Urothelium cell line (cell line): ENCODE results near the gene NCOA7.

Experiments
- DNase-seq: peaks from one replicate; pipeline ENCODE4 v3.0.0; 2011; ENCODE audit warnings: low spot score, mixed read lengths
- FAIRE-seq: peaks from 2 replicates; lab custom pipeline; 2011; peaks lifted over from hg19 to GRCh38; lab: Jason Lieb, UNC

The NCOA7 gene, protein sequence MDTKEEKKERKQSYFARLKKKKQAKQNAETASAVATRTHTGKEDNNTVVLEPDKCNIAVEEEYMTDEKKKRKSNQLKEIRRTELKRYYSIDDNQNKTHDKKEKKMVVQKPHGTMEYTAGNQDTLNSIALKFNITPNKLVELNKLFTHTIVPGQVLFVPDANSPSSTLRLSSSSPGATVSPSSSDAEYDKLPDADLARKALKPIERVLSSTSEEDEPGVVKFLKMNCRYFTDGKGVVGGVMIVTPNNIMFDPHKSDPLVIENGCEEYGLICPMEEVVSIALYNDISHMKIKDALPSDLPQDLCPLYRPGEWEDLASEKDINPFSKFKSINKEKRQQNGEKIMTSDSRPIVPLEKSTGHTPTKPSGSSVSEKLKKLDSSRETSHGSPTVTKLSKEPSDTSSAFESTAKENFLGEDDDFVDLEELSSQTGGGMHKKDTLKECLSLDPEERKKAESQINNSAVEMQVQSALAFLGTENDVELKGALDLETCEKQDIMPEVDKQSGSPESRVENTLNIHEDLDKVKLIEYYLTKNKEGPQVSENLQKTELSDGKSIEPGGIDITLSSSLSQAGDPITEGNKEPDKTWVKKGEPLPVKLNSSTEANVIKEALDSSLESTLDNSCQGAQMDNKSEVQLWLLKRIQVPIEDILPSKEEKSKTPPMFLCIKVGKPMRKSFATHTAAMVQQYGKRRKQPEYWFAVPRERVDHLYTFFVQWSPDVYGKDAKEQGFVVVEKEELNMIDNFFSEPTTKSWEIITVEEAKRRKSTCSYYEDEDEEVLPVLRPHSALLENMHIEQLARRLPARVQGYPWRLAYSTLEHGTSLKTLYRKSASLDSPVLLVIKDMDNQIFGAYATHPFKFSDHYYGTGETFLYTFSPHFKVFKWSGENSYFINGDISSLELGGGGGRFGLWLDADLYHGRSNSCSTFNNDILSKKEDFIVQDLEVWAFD

DNA sequence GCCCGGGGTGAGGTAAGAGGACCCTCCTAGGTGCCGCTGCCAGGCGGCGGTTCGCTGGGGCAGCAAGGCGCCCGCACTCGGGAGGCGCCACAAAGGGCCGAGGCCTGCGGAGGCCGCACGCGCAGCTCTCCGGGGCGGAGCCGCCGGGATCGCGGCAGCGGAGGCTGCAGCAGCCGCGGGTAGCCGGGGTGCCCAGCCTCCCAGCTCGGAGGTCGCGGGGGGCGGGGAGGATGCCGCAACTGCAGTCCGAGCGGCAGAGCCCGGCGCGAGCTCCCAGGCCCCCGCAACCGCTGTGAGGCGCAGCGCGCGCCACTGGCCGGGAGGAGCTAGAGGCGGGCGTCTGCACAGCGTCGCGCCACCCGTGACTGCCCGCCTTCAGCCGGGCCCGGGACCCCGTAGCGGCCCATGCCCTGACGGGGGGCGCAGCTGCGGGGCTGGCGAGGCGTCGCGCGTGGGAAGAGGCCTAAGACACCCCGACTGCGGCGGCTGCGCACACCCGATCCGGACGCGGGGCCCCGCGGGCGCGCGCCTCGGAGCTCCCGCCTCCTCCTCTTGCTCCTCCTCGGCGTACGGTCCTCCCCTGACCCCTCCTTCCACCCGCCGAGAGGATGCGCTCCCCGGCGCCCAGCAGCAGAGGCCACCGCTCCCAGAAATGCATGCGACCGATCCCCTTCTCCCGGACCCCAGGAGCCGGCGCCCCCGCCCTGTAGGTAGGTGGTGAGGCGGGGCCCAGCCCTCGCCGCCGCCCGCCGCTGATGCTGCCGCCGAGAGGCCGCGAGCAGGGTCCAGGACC is at the start of gene NCOA7:
Gene NCOA7 (plus strand): TSS at position 603 of the 793 bp plus-strand sequence. CDS start 24,395 bp downstream, outside the sequence.
- DNase-seq = peak; percentile 80
- no peak for FAIRE-seq

DNA sequence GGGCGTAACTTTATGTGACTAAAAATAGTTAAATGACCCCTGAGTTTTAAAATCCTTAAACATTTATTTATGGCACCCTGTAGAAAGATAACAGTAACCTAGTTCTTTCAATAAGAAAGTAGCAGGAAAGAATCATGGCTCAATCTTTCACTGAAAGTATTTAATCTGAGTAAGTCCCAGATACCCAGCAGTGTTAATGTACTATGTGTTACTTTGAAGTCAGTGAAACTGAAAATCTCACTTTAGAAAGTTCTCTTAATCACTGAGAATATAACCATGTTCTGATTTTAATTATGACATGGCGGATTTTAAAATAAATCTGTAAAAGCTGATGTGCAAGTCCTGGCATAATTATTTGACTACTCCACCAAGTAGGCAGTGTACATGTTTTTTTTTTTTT is 49.4 kb upstream of the NCOA7 start:
- DNase-seq = no peak
- FAIRE-seq = no peak

DNA sequence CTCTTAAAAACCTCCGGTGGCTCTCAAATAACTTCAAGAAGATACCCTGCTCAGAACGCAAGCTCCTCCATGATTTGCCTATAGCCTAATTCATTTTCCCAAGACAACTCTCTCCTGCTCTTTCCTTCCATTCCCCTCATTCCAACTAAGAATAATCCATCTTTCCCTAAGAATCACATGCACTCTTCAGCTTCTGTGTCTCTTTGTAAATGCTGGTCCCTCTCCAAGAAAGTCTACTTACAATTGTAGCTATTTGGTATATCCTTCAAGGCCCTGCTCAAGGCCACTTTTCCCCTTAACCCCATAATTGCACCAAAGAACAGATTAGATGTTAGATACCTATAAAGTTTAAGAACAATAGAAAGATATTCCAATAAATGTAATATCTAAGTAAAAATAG is 48.7 kb upstream of the NCOA7 start:
- no peak for FAIRE-seq
- DNase-seq = no peak

DNA sequence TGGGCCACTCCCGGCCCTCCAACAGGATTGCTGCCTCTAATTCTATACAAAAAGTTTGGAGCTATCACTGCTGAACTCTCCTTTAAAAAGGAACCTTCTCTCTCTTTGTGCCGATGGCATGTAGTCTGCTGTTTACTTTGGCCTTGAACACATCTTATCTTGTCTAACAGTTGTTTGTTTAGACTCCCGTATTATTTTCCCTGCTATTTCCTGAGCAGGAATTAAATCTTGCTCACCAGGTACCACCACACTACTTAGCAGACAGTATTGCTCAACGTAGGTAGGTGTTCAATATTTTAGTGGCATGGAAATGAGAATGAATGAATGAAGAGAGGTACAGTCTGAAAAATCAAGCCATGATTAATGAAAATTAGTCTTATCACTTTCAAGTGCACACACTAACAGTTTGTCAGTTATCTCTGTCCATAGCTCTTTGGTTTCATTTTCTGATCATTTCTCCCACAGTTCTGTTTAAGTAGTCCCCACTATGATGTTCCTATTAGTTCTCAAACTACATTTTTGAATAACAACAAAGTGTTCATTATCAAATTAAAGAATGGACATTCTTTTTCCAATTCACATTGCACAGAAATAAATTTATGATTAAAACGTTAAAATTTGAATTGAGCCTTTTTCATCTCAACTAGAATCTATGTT is 48.2 kb upstream of the NCOA7 start:
- no peak for FAIRE-seq
- DNase-seq = no peak

DNA sequence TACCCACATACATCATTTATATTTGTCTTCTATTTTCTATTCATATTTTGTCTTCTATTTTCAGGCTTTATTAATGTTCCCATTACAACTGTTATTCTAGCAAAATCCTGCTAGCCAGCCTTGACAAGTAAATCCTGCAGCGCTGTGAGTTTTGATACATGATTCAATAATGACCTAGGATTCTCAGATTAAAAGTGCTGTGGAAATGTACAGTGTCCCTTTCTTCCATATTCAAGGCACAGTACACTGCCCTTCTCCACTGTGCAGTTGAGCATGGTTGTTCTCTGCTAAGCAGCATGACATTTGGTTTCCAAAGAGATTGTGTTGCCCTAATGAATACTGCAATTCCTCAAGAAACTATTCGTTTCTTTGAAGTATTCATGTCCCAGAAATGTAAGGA is 47.2 kb upstream of the NCOA7 start:
- no peak for DNase-seq
- no peak for FAIRE-seq

DNA sequence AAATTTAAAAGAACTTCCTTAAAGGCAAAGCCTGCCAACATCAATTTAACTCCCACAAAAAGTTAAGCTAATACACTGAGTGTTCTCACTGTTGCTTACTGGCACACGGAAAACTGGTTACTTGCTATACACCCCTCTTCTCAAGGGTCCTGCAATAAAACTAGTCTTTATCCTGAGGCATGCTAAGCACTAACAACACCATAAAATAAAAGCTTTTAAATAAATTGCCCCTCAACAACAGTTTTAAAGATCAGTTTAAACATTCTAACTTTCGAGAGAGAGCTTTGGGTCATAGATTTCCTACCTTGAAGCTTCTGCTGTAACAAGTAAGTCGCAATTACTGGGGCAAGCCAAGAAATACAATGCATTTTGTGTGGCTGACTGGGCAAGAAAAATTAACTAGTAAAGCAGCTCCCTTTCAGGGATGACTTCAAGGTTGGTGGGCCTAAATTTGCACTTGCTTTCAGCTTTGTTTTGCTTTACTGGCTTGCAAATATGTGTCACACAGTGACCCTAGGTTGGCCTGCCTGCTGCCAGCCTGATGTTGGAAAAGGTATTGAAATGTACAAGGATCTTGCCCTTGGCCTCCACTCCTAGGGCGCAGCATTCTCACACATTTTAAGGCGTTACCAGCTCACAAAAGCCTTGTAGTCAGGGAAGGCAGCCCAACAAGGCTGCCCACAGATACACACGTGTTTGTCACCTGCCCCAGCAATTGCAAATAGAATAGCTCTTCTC is 45.3 kb upstream of the NCOA7 start:
- DNase-seq (no peak), FAIRE-seq (no peak)

DNA sequence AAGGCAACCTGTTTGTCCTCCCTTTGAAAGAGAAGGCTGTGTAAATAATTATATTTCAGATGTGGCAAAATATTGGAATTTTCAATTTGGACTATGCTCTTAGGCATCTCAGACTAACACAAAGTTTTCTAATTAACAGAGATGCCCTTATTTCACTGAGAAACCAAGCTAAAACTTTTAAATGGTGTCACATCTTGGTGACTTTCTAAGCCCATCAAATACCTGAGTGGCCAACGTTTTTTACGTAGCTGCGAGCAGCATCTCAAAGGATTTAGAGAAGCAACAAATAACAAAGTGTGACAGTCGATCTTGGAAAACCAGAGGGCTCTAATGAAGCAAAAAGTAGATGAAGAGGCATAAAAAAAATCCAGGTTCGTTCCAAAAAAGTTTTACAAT is 44.7 kb upstream of the NCOA7 start:
- FAIRE-seq (no peak), DNase-seq (no peak)

DNA sequence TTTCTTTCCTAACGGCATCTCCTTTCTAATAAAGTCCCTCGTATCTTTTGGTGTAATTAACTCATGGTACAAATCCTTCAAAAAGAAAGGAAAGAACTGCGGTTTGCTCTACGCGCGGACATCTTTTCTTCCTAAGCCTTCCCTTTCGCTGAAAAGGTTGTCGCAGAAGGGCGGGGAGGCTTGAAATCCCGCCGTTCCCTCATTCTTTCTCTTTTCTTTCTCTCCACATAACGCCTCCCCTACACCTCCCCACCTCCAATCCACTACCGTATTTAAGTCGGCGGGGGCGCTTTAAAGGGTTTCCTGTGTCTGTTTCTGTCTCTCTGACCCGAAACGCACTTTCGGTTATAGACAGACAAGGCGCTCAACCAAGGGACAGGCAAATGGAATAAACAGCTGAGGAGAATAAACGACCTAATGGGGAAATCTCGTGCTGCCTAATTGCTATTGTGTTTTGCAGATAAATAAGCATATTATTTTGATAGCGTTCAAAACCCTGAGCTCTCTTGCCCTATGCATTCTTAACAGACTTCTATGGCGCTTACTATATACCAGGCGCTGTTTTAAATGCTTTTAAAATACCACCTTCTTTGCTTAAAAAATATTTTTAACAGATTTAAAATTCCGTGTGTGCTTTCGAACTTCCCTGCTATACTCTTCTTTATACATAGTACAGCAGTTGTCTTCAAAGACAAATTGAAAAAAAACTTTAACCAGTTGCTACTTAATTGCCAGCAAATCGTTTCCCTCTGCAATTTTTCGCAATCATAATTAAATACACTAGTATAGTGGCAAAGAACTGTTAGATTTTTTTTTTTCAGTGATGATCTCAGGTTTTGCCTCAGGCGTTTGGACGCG is 43.8 kb upstream of the NCOA7 start:
- DNase-seq (no peak), FAIRE-seq (no peak)

DNA sequence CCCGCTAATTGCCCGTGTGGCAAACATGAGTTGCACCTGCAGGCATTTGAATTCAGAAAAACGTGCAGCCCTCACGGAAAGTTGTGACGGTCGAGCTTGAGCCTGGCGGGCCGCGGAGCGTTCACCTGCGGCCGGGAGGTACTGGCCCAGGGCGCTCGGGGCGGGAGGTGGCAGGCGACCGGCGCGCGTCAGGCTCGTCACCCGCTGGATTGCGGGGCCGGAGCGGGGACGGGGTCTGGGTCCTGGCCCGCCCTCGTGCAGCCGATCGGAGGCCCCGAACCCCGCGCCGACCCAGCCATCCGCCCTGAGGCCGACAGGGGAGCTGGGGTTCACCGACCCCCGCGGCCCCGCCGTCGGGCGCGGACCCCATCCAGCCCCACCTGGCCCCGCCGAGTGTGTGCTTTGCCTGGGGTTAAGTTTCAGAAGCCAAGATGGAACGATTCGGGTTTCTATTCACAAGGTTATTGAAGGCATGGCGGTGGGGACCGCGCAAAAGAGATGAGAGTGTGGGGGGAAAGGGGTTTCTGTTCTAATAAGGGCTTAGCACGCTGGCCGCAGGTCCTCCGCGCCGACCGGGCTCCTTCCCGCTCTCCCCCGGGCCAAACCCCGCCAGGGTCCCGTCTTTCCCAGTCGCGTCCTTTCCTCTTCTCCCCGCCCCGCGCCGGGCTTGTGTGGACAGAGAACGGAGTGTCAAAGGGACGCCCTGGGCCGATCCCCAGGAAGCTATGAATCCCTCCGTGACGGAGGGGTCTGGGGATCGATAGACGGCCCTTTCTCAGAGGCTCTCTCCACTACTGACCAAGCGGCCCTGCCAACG is 43.0 kb upstream of the NCOA7 start:
- FAIRE-seq (no peak), DNase-seq (no peak)

DNA sequence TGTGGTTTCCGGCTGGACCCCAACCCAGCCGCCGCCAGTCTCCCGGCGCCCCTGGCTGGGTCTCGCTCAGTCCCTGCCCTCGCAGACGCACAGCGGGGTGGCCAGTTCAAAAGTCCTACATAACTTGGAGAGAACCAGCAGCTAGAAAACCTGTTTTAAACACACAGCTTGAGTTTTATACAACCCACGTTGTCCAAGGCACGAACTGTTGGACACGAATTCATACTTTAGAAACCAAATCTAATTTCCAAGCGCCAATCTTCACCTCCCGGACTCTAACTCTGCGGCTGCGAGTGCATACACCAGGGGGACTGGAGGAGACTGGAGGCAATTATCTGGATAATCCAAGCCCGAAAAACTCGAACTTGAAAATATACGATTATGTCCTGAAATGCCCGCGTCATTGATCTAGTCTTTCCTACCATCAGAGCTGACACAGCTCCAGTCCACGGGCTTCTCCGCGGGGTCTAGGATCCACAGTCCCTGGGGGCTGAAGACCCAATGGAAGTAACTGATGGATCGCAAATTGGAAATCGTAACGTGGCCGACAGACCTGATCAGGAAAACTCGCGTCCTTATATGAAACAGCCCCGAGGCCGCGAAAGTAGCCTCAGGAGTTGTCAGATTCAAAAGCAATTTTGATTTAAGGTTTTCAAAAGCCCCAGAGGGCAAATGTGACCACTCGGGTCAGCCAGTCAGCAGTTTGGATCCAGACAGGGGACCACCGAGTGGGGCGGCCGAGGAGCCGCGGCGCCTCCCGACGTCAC is 42.2 kb upstream of the NCOA7 start:
- DNase-seq (no peak), FAIRE-seq (no peak)

DNA sequence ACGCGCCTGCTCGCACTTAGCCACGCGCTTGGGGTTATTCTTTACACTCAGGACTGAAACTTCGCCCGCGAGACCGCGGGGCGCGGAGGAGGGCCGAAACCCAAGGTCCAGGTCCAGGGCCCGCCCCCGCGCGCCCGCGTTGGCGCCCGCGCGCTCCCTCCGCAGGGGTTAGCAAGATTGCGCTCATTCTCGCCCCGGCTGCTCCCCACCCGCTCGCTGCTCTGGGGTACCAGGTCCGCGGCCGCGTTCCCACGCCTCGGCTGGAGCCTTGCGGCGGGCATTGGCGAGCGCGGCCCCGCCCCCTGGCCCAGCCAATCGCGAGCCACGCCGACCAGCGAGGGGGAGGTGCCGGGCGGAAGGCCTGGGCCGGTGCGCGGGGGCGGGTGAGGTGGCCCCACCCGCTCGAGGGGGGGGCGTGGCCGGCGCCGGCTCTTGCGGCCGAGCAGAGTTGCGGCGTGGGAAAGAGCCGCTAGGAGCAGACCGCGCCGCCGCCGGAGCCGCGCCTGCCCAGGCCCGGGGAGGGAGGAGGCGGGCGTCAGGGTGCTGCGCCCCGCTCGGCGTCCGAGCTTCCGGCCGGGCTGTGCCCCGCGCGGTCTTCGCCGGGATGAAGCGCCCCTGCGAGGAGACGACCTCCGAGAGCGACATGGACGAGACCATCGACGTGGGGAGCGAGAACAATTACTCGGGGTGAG is 41.4 kb upstream of the NCOA7 start, which contains the start of gene HEY2:
Gene HEY2 (plus strand): TSS at position 460 of the 692 bp plus-strand sequence. CDS start 145 bp downstream, at position 605.
- no peak for FAIRE-seq

DNA sequence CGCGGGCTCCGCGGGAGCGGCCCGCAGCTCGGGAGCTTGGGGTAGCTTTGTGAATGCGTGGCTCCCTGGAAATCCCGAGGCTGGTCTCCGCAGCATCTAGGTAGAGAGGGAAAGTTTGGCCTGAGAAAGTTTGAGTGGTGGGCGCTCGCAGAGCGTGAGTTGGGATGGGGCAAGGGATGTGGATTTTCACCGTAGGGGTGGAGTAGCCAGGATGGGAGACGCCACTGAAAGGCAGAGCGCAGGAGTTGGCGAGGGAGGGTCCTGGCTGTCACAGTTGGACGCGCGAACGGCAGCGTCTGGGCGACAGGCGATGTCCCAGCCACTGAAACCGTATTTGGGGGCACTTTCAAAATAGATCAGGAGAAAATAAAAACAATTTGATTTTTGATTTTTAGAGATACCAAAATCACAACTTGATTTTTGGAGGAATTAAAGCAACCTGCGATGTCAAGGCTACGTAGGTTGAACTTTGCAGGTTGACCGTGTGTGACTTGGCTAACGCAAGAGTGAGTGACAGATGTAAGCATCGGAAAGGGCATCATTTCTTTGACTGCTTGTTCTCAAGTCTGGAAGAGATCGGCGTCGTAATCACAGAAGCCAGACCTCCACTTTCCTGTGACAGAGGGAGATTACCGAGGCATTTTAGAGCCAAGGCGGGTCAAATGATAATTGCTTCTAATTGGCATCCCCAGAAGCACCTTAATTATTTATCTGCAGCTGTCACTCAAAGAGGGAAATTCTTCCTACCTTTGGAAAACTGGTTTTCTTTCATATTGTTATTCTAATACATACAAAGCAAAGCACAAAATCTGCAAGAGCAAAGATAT is 40.7 kb upstream of the NCOA7 start:
- DNase-seq = no peak
- FAIRE-seq = no peak

More for the DNA sequence above, 41.4 kb upstream of the NCOA7 start, which contains the start of gene HEY2:
- DNase-seq = no peak

DNA sequence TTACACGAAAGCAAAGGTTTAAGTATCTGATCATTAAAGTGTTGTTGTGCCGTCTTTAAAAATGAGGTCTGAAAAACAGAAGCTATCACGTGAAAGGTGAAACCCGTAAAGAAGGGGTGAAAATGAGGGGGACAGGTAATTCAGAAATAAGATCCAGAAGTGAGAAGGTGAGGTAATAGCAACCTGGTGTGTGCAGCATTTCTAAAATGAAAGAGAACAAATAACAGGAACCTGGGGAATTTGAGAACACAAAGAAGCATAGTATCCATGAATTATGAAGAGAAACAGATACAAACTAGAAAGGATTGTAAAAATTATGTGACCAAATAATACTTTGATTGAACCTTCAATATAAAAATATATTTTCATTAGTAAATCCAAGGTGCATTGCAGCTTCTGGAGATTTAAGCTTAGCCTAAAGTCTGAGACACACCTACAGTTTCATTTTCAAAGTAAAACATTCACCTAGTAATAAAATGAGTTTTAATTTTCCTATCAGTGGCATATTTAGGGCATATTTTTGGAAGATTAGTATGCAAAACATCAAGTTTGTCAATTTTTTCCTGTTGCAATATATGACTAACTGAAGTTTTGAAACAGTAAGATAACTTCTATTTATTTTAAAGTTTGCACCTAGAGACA is 39.9 kb upstream of the NCOA7 start:
- DNase-seq (no peak), FAIRE-seq (no peak)

DNA sequence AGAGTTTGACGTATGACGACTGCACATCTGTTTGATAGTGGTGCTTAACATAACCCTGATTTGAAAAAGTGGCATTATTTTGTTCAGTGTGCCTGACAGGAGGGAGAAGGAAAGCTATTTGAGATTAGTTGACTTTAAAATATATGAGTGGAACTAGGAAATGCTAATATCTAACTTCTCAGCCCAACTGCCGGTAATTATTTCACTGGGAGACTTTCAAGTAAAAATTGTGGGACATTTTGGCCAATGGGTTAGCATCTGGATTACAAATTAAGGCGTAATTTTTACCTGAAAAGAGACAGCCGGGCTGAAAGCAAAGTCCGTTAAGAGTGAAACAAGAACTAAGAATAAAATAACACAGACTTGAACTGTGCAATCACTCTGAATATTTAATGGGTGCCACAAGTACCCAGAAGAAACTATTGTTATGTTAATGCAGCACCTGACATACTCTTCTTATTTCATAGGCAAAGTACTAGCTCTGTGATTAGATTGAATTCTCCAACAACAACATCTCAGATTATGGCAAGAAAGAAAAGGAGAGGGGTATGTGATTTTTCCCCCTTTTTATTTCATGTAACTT is 39.3 kb upstream of the NCOA7 start:
- no peak for FAIRE-seq
- DNase-seq = no peak

DNA sequence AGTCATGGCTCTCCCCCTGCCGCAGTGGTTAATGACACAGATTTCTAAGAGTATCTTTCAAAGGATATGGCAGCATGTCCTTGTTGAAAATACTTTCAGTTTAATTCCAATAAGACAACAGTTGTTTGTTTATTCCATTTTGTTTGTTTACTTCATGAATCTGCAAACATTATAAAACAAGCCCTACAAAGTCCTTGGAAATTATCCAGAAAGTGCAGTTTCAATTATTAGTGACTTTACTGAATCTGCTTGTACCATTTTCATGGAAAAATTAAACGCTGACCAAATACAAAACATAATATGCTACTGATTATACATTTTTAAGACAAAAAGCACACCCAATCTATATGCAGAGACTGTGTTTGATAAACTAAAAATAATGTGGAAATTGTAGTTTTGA is 38.0 kb upstream of the NCOA7 start:
- DNase-seq (no peak), FAIRE-seq (no peak)
